NB4 (cell line): Measurements from ENCODE around the gene ING4.

Experiments
- TF ChIP-seq, protein P1 (sequence below): IDR thresholded peaks from one replicate; pipeline ENCODE4 v1.5.1; 2012; ENCODE audit warnings: low read depth, low read length
- TF ChIP-seq, protein P2 (sequence below): IDR thresholded peaks from 2 replicates; pipeline ENCODE4 v1.6.1; 2011; ENCODE audit warnings: low read depth, low read length

DNA sequence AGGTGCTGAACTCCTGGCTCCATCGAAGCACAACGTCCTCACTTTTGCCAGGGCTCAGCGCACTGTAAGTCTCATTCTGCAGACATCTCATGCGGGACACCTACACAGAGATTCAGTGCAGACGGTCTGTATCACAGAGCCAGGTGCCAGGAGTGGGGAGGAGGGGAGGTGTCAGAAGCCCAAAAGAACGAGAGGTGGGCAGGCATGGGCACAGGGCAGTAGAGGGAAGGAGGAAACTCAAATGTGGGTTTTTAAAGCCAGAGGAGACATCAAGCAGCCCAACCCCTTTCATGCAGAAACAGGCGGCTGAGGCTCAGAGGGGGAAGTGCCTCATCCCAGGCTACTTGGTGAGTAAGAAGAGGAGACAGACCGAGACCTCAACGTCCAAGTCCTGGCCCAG, 24.6 kb downstream of the ING4 start:
- TF ChIP-seq, protein P1, sequence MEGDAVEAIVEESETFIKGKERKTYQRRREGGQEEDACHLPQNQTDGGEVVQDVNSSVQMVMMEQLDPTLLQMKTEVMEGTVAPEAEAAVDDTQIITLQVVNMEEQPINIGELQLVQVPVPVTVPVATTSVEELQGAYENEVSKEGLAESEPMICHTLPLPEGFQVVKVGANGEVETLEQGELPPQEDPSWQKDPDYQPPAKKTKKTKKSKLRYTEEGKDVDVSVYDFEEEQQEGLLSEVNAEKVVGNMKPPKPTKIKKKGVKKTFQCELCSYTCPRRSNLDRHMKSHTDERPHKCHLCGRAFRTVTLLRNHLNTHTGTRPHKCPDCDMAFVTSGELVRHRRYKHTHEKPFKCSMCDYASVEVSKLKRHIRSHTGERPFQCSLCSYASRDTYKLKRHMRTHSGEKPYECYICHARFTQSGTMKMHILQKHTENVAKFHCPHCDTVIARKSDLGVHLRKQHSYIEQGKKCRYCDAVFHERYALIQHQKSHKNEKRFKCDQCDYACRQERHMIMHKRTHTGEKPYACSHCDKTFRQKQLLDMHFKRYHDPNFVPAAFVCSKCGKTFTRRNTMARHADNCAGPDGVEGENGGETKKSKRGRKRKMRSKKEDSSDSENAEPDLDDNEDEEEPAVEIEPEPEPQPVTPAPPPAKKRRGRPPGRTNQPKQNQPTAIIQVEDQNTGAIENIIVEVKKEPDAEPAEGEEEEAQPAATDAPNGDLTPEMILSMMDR, result no peak
- TF ChIP-seq, protein P2, sequence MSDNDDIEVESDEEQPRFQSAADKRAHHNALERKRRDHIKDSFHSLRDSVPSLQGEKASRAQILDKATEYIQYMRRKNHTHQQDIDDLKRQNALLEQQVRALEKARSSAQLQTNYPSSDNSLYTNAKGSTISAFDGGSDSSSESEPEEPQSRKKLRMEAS, result no peak
